Kidney (tissue), 14 donors: ENCODE data around the gene HECTD4. TPM values are rescaled to one million over a fixed set of nuclear protein-coding genes. Genes with fewer than 3 reads are reported as not detected.

Experiments used
- DNase-seq, 5 donors: peaks; one replicate each; pipeline ENCODE4 v3.0.0-alpha.2; 2013 to 2020
- FAIRE-seq: peaks from 2 replicates; lab custom pipeline; 2012; peaks lifted over from hg19 to GRCh38; lab: Jason Lieb, UNC
- H3K27ac ChIP-seq, 2 donors: one replicate each; pipeline ENCODE4 v1.7.0; 2013; ENCODE audit warnings: low read depth in 2 of 2, low read length in 2 of 2, inconsistent platforms in 1 of 2
- H3K27me3 ChIP-seq: one replicate; pipeline ENCODE4 v1.7.1; 2013; ENCODE audit warnings: low read length, inconsistent platforms; ENCODE audit not compliant: control insufficient read depth, insufficient read depth
- H3K36me3 ChIP-seq, 3 donors: one replicate each; pipeline versions ENCODE4 v1.7.0 to v1.7.1; 2013; ENCODE audit warnings: low read length in 3 of 3, control low read depth in 1 of 3, inconsistent platforms in 1 of 3; ENCODE audit not compliant: insufficient read depth in 3 of 3, control insufficient read depth in 2 of 3
- H3K4me1 ChIP-seq, 3 donors: one replicate each; pipeline versions ENCODE4 v1.7.0 to v1.7.1; 2013; ENCODE audit warnings: low read length in 3 of 3, inconsistent platforms in 1 of 3, low read depth in 1 of 3; ENCODE audit not compliant: control insufficient read depth in 2 of 3, insufficient read depth in 2 of 3
- H3K4me3 ChIP-seq, 3 donors: one replicate each; pipeline versions ENCODE4 v1.7.0 to v1.8.1; 2013; ENCODE audit warnings: low read length in 3 of 3, control low read depth in 1 of 3, inconsistent platforms in 1 of 3
- H3K9ac ChIP-seq, 3 donors: one replicate each; pipeline versions ENCODE4 v1.7.0 to v1.7.1; 2013; ENCODE audit warnings: low read length in 3 of 3, control low read depth in 1 of 3, inconsistent platforms in 1 of 3
- H3K9me3 ChIP-seq, 3 donors: one replicate each; pipeline versions ENCODE4 v1.7.0 to v1.7.1; 2013; ENCODE audit warnings: low read length in 3 of 3, control low read depth in 1 of 3, inconsistent platforms in 1 of 3; ENCODE audit not compliant: control insufficient read depth in 2 of 3, insufficient read depth in 1 of 3
- CTCF ChIP-seq: IDR thresholded peaks from 3 replicates; pipeline ENCODE4 v1.5.1; 2012; ENCODE audit warnings: mild to moderate bottlenecking, moderate library complexity, borderline replicate concordance; ENCODE audit not compliant: insufficient read depth; ENCODE audit errors: extremely low read depth
- intact Hi-C: fragments of 100-400 bp; cut with DNase I; formaldehyde crosslinking; loops from one replicate; pipeline ENCODE4 v1.11.1; 2022
- polyA plus RNA-seq: library from polyadenylated mRNA; stranded (reverse); fragments of 350-450 nt; fragmentation: Illumina TruSeq; extraction: RNeasy Lipid Tissue Mini Kit (QIAGEN cat#74804); gene quantifications from one replicate; pipeline ENCODE4 v1.2.3, GENCODE V29; 2014; ENCODE audit warnings: low read depth, low replicate concordance; ENCODE audit not compliant: insufficient read depth
- total RNA-seq: library from RNA; stranded (reverse); fragmentation: NEBNext Ultra II Directional; extraction: Animal tissue kit (Norgen Biotek cat#: 25700); gene quantifications from one replicate; pipeline ENCODE4 v1.2.1, GENCODE V29; 2021
- donor health status: control.
- donor health status: control.
- donor health status: control.
- donor health status: control.
- donor health status: control.
- donor health status: DM: yes; HTN: yes; CAD: no.
- donor health status: Normal renal cell carcinoma (clear cell type).

The HECTD4 gene
- total and polyA plus RNA-seq, 2 donors from 2014 or later, result 15.6 to 53.1 TPM

GRCh38 chr12:112354399-112354798, 27.8 kb downstream of the HECTD4 start:
- Histone ChIP-seq H3K27me3 (no peaks in the 10 kb centered on the region), H3K36me3 (no peaks in the 10 kb centered on the region), H3K4me1 (no peaks in the 10 kb centered on the region), H3K4me3 (no peak overlapping the region), H3K9ac (no peak overlapping the region), H3K27ac (no peak overlapping the region), H3K9me3 (no peaks in the 10 kb centered on the region)
- no peak for TF ChIP-seq CTCF
- DNase-seq (no peak), FAIRE-seq (no peak)
- intact Hi-C loops, result no loop called here

- H3K27me3 ChIP-seq, result no peaks in the 10 kb centered on the region
- TF ChIP-seq CTCF, result no peak
- FAIRE-seq (no peak), DNase-seq (no peak)
- no peak overlapping the region for H3K9ac ChIP-seq
- no peaks in the 10 kb centered on the region for H3K36me3 ChIP-seq
- no peak overlapping the region for H3K4me3 ChIP-seq
- intact Hi-C loops, result no loop called here
- no peaks in the 10 kb centered on the region for H3K4me1 ChIP-seq
- no peak overlapping the region for H3K27ac ChIP-seq
- H3K9me3 ChIP-seq, result no peaks in the 10 kb centered on the region
These were observed 28.8 kb downstream of the HECTD4 start for GRCh38 chr12:112353393-112353792.

- no peaks in the 10 kb centered on the region for H3K36me3 ChIP-seq
- FAIRE-seq (no peak), DNase-seq (no peak)
- H3K27me3 ChIP-seq, result no peaks in the 10 kb centered on the region
- TF ChIP-seq CTCF, result no peak
- no peaks in the 10 kb centered on the region for H3K9me3 ChIP-seq
- no peaks in the 10 kb centered on the region for H3K4me1 ChIP-seq
- intact Hi-C loops, result no loop called here
- no peak overlapping the region for H3K4me3 ChIP-seq
- no peak overlapping the region for H3K27ac ChIP-seq
- no peak overlapping the region for H3K9ac ChIP-seq
These were observed 29.3 kb downstream of the HECTD4 start for GRCh38 chr12:112352921-112353320.
